Suprapubic skin (tissue), 4 donors: ENCODE data around the gene COL4A1. TPM values are rescaled to one million over a fixed set of nuclear protein-coding genes. Genes with fewer than 3 reads are reported as not detected.

Experiments used
- DNase-seq, 2 donors: peaks; one replicate each; pipeline ENCODE4 v3.0.0-alpha.2; 2019; ENCODE audit warnings: low spot score in 2 of 2
- H3K27ac ChIP-seq: fragments of 200-600 bp; sonication (generic); one replicate; pipeline ENCODE4 v1.5.1; 2019
- H3K27me3 ChIP-seq: fragments of 200-600 bp; sonication (generic); one replicate; pipeline ENCODE4 v1.5.1; 2019
- H3K36me3 ChIP-seq: fragments of 200-600 bp; sonication (generic); one replicate; pipeline ENCODE4 v1.5.1; 2019
- H3K4me1 ChIP-seq: fragments of 200-600 bp; sonication (generic); one replicate; pipeline ENCODE4 v1.5.1; 2019
- H3K4me3 ChIP-seq: fragments of 200-600 bp; sonication (generic); one replicate; pipeline ENCODE4 v1.5.1; 2019; ENCODE audit warnings: mild to moderate bottlenecking
- H3K9me3 ChIP-seq: fragments of 200-600 bp; sonication (generic); one replicate; pipeline ENCODE4 v1.5.1; 2019
- EP300 ChIP-seq: sonication (generic); formaldehyde crosslinking; IDR thresholded peaks from one replicate; pipeline ENCODE4 v1.6.1; 2017; ENCODE audit warnings: antibody characterized with exemption
- POLR2A ChIP-seq, 2 donors: fragments of 450-650 bp; IDR thresholded peaks; one replicate each; pipeline ENCODE4 v1.6.1; 2017; ENCODE audit warnings: antibody characterized with exemption in 2 of 2, mild to moderate bottlenecking in 2 of 2, moderate library complexity in 2 of 2
- POLR2AphosphoS5 ChIP-seq, 3 donors: sonication (generic); formaldehyde crosslinking; IDR thresholded peaks; one replicate each; pipeline ENCODE4 v1.6.1; 2017; ENCODE audit warnings: antibody characterized with exemption in 3 of 3
- WGBS: methylation state at CpG from one replicate; pipeline ENCODE4 v1.1.5; 2018; 5-methylcytosine and 5-hydroxymethylcytosine counted together
- total RNA-seq, 4 donors: library from RNA; depleted of rRNA; stranded (reverse); fragments of >200 nt; gene quantifications; one replicate each; pipeline ENCODE4 v1.1.0, GENCODE V29; 2016
- TF ChIP-seq, protein P1 (sequence below), 2 donors: fragments of 200-600 bp in 1 of 2; fragments of 450-650 bp in 1 of 2; sonication (generic) in 1 of 2; IDR thresholded peaks; one replicate each; pipeline ENCODE4 v1.5.1; 2016 to 2019; ENCODE audit warnings: antibody characterized with exemption in 2 of 2, mild to moderate bottlenecking in 1 of 2, moderate library complexity in 1 of 2

The COL4A1 gene
- total RNA-seq, 4 donors from 2014 or later: 36.7 to 60.8 (median 43.6) TPM

DNA sequence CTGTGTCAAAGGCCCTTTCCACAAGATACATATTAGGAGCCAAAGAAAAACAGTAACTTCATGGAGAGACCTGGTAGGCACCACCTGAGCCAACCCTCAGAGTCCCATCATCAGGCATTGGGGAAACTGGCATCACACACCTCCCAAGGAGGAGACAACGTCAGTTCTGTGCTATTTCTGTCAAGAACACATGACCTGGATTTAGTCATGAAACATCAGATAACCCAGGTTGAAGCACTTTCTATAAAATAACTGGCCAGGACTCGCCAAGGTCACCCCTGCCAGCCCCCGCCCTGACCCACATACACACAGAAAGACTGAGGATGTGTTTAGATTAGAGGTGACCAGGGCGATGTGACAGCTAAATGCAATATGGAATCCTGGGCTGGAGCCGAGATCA lies 35.6 kb downstream of the COL4A1 start:
- WGBS: 86% methylated on average over 5 of the region's 5 CpGs
- peaks cover 13% of the 10 kb centered on the region for H3K4me1 ChIP-seq
- no peaks in the 10 kb centered on the region for H3K9me3 ChIP-seq
- peaks cover 9% of the 10 kb centered on the region for H3K27me3 ChIP-seq
- H3K4me3 ChIP-seq: no peak overlapping the region
- no peak for DNase-seq
- no peaks in the 10 kb centered on the region for H3K36me3 ChIP-seq
- no peak overlapping the region for H3K27ac ChIP-seq
- no peak for TF ChIP-seq EP300
- TF ChIP-seq, protein P1, sequence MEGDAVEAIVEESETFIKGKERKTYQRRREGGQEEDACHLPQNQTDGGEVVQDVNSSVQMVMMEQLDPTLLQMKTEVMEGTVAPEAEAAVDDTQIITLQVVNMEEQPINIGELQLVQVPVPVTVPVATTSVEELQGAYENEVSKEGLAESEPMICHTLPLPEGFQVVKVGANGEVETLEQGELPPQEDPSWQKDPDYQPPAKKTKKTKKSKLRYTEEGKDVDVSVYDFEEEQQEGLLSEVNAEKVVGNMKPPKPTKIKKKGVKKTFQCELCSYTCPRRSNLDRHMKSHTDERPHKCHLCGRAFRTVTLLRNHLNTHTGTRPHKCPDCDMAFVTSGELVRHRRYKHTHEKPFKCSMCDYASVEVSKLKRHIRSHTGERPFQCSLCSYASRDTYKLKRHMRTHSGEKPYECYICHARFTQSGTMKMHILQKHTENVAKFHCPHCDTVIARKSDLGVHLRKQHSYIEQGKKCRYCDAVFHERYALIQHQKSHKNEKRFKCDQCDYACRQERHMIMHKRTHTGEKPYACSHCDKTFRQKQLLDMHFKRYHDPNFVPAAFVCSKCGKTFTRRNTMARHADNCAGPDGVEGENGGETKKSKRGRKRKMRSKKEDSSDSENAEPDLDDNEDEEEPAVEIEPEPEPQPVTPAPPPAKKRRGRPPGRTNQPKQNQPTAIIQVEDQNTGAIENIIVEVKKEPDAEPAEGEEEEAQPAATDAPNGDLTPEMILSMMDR (IDR thresholded peaks at IDR 0.05): no peak
- TF ChIP-seq POLR2A (IDR thresholded peaks at IDR 0.05): no peak
- no peak for TF ChIP-seq POLR2AphosphoS5 (IDR thresholded peaks at IDR 0.05)

DNA sequence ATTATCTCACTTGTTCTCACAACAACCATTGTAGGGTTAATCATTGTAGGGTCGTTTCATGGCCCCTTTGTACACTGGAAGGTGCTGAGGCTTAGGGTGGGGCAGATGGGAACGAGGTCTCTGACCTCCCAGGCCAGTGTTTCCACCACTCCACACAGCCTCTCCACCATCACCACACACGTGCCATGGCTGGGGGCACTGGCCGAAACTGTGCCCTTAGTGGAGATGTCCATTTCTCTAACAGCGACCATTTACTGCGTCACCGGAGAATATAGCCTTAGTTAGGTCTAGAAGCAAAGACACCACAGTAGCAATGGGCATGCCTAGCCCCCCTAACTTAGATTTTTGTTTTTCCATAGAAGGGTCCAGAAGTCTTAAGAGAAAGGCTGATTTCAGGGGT lies 36.5 kb downstream of the COL4A1 start:
- peaks cover 14% of the 10 kb centered on the region for H3K4me1 ChIP-seq
- H3K27ac ChIP-seq: no peak overlapping the region
- no peaks in the 10 kb centered on the region for H3K9me3 ChIP-seq
- H3K36me3 ChIP-seq: no peaks in the 10 kb centered on the region
- H3K4me3 ChIP-seq: no peak overlapping the region
- 83% methylated on average over 7 of the region's 7 CpGs for WGBS
- DNase-seq: no peak
- H3K27me3 ChIP-seq: peaks cover 14% of the 10 kb centered on the region
- TF ChIP-seq POLR2A (IDR thresholded peaks at IDR 0.05) (no peak), EP300 (no peak), POLR2AphosphoS5 (IDR thresholded peaks at IDR 0.05) (no peak)
- TF ChIP-seq, protein P1 (IDR thresholded peaks at IDR 0.05): no peak

DNA sequence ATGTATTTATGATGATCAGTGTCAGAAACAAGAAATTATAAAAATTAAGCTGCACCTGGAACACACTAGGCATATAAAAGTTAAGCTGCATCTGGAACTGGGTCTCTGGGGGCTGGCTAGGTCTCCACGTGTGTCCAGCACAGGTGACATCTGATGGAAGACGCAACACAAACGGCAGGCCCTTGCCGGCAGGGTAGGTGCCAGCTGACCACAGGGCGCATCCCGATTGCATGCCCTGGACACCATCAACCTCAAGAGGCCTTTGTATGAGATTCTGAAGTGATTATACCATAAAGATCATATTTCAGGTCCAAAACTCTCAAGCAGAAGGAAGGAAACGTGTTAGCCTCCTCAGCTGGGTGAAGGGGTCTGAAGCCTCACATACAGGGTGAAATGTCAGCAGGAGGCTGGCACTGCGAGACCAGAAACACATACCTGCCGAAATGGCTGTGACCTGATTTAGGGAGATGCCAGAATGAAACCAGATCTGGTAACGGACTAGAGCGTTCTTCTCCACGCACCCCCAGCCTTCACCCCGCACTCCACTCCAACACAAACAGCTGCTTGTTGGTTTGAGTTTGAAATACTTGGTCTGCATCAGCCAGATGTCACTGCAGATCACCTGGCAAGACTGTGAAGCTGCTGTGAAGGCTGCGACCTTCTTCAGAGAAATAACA lies 37.3 kb downstream of the COL4A1 start:
- Histone ChIP-seq H3K36me3 (no peaks in the 10 kb centered on the region), H3K9me3 (no peaks in the 10 kb centered on the region), H3K4me3 (no peak overlapping the region), H3K27me3 (peaks cover 14% of the 10 kb centered on the region), H3K27ac (no peak overlapping the region), H3K4me1 (peaks cover 18% of the 10 kb centered on the region)
- TF ChIP-seq POLR2A (IDR thresholded peaks at IDR 0.05) (no peak), POLR2AphosphoS5 (IDR thresholded peaks at IDR 0.05) (no peak), EP300 (no peak)
- TF ChIP-seq, protein P1 (IDR thresholded peaks at IDR 0.05): no peak
- WGBS: 85% methylated on average over 14 of the region's 14 CpGs
- DNase-seq: no peak

DNA sequence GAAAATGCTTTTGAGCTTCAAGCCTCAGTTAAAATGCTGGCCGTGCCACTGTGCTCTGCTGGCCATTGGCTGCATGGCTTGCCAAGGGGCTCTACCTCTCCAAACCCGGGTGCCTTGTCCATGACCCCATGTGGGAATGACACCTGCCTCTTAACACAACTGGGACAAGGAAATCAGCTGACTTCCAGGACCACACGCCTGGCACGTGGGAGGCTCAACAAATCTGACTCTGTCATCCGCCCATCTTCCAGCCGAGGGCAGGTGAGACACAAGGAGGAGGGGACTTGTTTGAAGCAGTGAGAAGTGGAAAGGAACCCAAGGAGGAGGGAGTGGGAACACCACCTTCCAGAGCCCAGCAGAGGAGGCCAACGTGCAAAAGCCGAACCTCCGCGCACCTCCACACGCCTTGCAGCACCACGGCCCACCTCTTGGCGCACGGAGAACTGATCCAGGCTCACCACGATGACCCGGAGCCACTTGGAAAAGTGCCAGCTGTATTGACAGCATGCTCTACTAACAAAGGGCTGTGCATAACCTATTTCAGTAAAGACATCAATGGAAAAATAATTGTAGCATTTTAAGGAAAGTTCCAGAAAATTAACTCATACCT lies 38.3 kb downstream of the COL4A1 start:
- H3K9me3 ChIP-seq: no peaks in the 10 kb centered on the region
- TF ChIP-seq POLR2AphosphoS5 (IDR thresholded peaks at IDR 0.05) (no peak), EP300 (no peak), POLR2A (IDR thresholded peaks at IDR 0.05) (no peak)
- TF ChIP-seq, protein P1 (IDR thresholded peaks at IDR 0.05): no peak
- H3K4me1 ChIP-seq: peaks cover 28% of the 10 kb centered on the region
- no peak overlapping the region for H3K27ac ChIP-seq
- 71% methylated on average over 16 of the region's 16 CpGs for WGBS
- H3K4me3 ChIP-seq: no peak overlapping the region
- H3K27me3 ChIP-seq: peaks cover 14% of the 10 kb centered on the region
- H3K36me3 ChIP-seq: no peaks in the 10 kb centered on the region
- no peak for DNase-seq

DNA sequence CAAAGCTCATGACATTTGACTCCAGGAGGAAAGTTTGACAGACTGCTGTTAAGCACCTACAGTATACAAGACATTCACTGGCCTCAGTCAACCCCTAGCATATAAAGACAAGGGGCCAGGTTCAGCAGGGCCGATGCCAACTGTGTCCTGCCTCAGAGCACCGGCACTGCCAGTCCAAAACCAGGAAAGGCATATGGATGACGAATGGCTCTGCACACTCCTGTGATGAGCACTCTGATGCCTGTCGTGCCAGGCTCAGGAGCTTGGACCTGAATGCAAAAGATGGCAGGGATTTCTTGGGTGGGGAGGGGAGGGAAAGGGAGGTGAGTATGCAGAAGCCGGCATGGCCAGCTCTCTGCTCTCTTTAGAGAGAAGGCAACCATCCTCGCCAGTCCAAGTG lies 38.9 kb downstream of the COL4A1 start:
- Histone ChIP-seq H3K4me1 (peaks cover 32% of the 10 kb centered on the region), H3K27me3 (peaks cover 14% of the 10 kb centered on the region), H3K27ac (no peak overlapping the region), H3K36me3 (no peaks in the 10 kb centered on the region), H3K9me3 (no peaks in the 10 kb centered on the region), H3K4me3 (no peak overlapping the region)
- 64% methylated on average over 6 of the region's 6 CpGs for WGBS
- no peak for TF ChIP-seq POLR2AphosphoS5 (IDR thresholded peaks at IDR 0.05)
- TF ChIP-seq, protein P1 (IDR thresholded peaks at IDR 0.05): no peak
- no peak for DNase-seq
